Muscle layer of duodenum (tissue), 2 donors: ENCODE data around the gene ATP2C1.

Experiments
- H3K27ac ChIP-seq: one replicate; pipeline ENCODE4 v1.7.0; 2013; ENCODE audit warnings: mild to moderate bottlenecking, low read length
- H3K27me3 ChIP-seq: one replicate; pipeline ENCODE4 v1.7.0; 2013; ENCODE audit warnings: low read depth, mild to moderate bottlenecking, control low read depth, low read length
- H3K36me3 ChIP-seq, 2 donors: one replicate each; pipeline ENCODE4 v1.7.0; 2013; ENCODE audit warnings: low read length in 2 of 2, control low read depth in 1 of 2, mild to moderate bottlenecking in 1 of 2; ENCODE audit not compliant: insufficient read depth in 2 of 2, control insufficient read depth in 1 of 2
- H3K4me1 ChIP-seq, 2 donors: one replicate each; pipeline ENCODE4 v1.7.0; 2013; ENCODE audit warnings: low read length in 2 of 2, mild to moderate bottlenecking in 2 of 2, control low read depth in 1 of 2, moderate library complexity in 1 of 2; ENCODE audit not compliant: insufficient read depth in 2 of 2, control insufficient read depth in 1 of 2
- H3K4me3 ChIP-seq, 2 donors: one replicate each; pipeline ENCODE4 v1.7.0; 2013; ENCODE audit warnings: low read length in 2 of 2, low read depth in 1 of 2, mild to moderate bottlenecking in 1 of 2
- H3K9me3 ChIP-seq, 2 donors: one replicate each; pipeline ENCODE4 v1.7.0; 2013; ENCODE audit warnings: low read length in 2 of 2, control low read depth in 1 of 2, mild to moderate bottlenecking in 1 of 2; ENCODE audit not compliant: control insufficient read depth in 1 of 2
- donor health status: healthy.

Gene ATP2C1

GRCh38 chr3:130900959-130901358, 7.1 kb downstream of the ATP2C1 start:
- Histone ChIP-seq H3K4me3 (no peak overlapping the region), H3K4me1 (peaks cover 2 to 15% of the 10 kb centered on the region in 2 donors), H3K36me3 (no peaks in the 10 kb centered on the region), H3K9me3 (no peaks in the 10 kb centered on the region), H3K27ac (no peak overlapping the region), H3K27me3 (no peaks in the 10 kb centered on the region)

GRCh38 chr3:130901463-130902204, 7.8 kb downstream of the ATP2C1 start:
- no peak overlapping the region for H3K4me3 ChIP-seq
- no peaks in the 10 kb centered on the region for H3K36me3 ChIP-seq
- no peaks in the 10 kb centered on the region for H3K9me3 ChIP-seq
- no peak overlapping the region for H3K27ac ChIP-seq
- no peaks in the 10 kb centered on the region for H3K27me3 ChIP-seq
- H3K4me1 ChIP-seq = peaks cover 0 to 14% of the 10 kb centered on the region in 2 donors

- peaks cover 0 to 14% of the 10 kb centered on the region in 2 donors for H3K4me1 ChIP-seq
- H3K4me3 ChIP-seq = no peak overlapping the region
- no peaks in the 10 kb centered on the region for H3K27me3 ChIP-seq
- H3K9me3 ChIP-seq = no peaks in the 10 kb centered on the region
- no peak overlapping the region for H3K27ac ChIP-seq
- no peaks in the 10 kb centered on the region for H3K36me3 ChIP-seq
These were observed 9.6 kb downstream of the ATP2C1 start for GRCh38 chr3:130903412-130903908.

- Histone ChIP-seq H3K9me3 (no peaks in the 10 kb centered on the region), H3K4me3 (no peak overlapping the region), H3K36me3 (no peaks in the 10 kb centered on the region), H3K4me1 (peaks cover 0 to 14% of the 10 kb centered on the region in 2 donors), H3K27me3 (no peaks in the 10 kb centered on the region), H3K27ac (no peak overlapping the region)
These were observed 10.6 kb downstream of the ATP2C1 start for GRCh38 chr3:130904491-130904890.

- Histone ChIP-seq H3K4me3 (no peak overlapping the region), H3K4me1 (peaks cover 0 to 13% of the 10 kb centered on the region in 2 donors), H3K36me3 (no peaks in the 10 kb centered on the region), H3K27ac (no peak overlapping the region), H3K27me3 (no peaks in the 10 kb centered on the region), H3K9me3 (no peaks in the 10 kb centered on the region)
These were observed 11.7 kb downstream of the ATP2C1 start for GRCh38 chr3:130905551-130905950.

- Histone ChIP-seq H3K4me3 (no peak overlapping the region), H3K4me1 (peaks cover 0 to 7% of the 10 kb centered on the region in 2 donors), H3K27me3 (no peaks in the 10 kb centered on the region), H3K27ac (no peak overlapping the region), H3K36me3 (no peaks in the 10 kb centered on the region), H3K9me3 (no peaks in the 10 kb centered on the region)
These were observed 12.6 kb downstream of the ATP2C1 start for GRCh38 chr3:130906374-130906995.

GRCh38 chr3:130907500-130907899, 13.6 kb downstream of the ATP2C1 start:
- H3K4me3 ChIP-seq = no peak overlapping the region
- H3K27me3 ChIP-seq = no peaks in the 10 kb centered on the region
- H3K36me3 ChIP-seq = no peaks in the 10 kb centered on the region
- no peak overlapping the region for H3K27ac ChIP-seq
- H3K9me3 ChIP-seq = no peaks in the 10 kb centered on the region
- H3K4me1 ChIP-seq = peaks cover 0 to 7% of the 10 kb centered on the region in 2 donors

DNA sequence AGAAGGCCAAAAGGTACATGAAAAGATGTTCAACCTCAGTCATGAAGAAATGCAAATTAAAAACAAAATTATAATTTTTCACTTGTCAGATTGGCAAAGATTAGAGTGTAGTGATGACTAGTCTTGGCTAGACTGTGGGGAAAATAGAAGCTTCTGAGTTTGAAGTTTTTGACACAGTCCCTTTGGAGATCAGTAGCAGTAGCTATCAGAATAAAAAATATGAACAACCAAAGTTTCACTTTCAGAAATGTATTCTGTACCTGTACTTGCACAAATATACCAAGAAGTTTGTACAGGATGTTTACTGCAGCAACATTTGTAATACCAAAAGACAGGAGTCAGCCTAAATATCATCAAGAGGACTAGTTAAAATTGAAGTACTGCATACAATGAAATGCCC, 14.1 kb downstream of the ATP2C1 start:
- Histone ChIP-seq H3K9me3 (no peaks in the 10 kb centered on the region), H3K4me1 (peaks cover 0 to 7% of the 10 kb centered on the region in 2 donors), H3K27ac (no peak overlapping the region), H3K27me3 (no peaks in the 10 kb centered on the region), H3K4me3 (no peak overlapping the region), H3K36me3 (no peaks in the 10 kb centered on the region)

- no peaks in the 10 kb centered on the region for H3K4me1 ChIP-seq
- H3K9me3 ChIP-seq = peaks cover 0 to 3% of the 10 kb centered on the region in 2 donors
- no peak overlapping the region for H3K4me3 ChIP-seq
- H3K36me3 ChIP-seq = no peaks in the 10 kb centered on the region
- no peaks in the 10 kb centered on the region for H3K27me3 ChIP-seq
- H3K27ac ChIP-seq = no peak overlapping the region
These were observed 21.8 kb downstream of the ATP2C1 start for GRCh38 chr3:130915567-130916292.

DNA sequence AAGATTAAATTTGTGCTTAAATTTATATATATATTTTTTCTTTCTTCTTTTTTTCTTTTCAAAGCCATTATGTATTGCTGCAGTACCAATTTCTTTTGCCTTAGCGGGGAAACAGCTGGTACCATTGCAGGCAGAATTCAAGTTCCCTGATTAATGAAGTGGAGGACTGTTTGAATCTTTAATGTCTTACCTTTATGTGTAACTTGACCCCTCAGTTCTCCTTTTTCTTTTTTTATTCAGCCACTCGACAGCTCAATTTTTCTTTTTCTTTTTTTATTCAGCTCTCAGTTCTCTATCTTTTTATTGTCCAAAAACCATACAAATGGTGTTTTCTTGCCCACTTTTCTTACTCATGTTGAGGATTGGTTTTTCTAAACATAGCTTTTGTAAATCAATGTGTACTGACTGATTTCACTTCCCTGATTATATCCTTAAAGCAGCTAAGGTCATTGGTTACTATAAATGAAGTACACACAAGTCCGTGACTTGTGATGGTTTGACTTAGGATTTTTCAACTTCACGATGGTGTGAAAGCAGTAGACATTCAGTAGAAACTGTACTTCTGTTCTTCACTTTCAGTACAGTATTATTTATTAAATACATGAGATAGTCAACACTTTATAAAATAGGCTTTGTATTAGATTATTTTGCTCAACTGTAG, 22.8 kb downstream of the ATP2C1 start:
- Histone ChIP-seq H3K27me3 (no peaks in the 10 kb centered on the region), H3K4me1 (no peaks in the 10 kb centered on the region), H3K27ac (no peak overlapping the region), H3K9me3 (peaks cover 0 to 3% of the 10 kb centered on the region in 2 donors), H3K36me3 (no peaks in the 10 kb centered on the region), H3K4me3 (no peak overlapping the region)

DNA sequence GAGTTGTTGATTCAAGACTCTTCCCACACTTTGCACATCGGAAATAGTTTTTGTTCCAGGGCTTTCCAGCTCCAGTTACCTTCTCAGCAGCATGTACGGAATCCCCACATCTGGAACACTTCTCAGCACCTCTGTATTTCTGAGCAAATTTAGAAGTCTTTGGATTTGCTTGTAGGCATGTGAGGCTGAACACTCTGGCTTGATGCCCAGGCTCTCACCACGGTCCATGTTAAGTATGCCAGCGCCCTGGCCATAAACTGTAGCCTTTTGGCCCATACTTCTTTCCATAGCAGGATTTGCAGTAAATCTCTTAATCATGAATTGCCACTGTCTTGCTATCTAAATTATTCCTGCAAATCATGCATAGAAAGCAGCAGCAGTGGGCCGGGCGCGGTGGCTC, 24.4 kb downstream of the ATP2C1 start:
- no peak overlapping the region for H3K27ac ChIP-seq
- H3K4me1 ChIP-seq = no peaks in the 10 kb centered on the region
- peaks cover 0 to 4% of the 10 kb centered on the region in 2 donors for H3K9me3 ChIP-seq
- no peaks in the 10 kb centered on the region for H3K36me3 ChIP-seq
- H3K27me3 ChIP-seq = no peaks in the 10 kb centered on the region
- H3K4me3 ChIP-seq = no peak overlapping the region
